Parietal lobe (tissue), 1 donor: Measurements from ENCODE around the gene CYP26C1. TPM values are rescaled to one million over a fixed set of nuclear protein-coding genes. Genes with fewer than 3 reads are reported as not detected.

Source experiments
- total RNA-seq: library from RNA; depleted of rRNA; stranded (reverse); fragments of >200 nt; gene quantifications from one replicate; pipeline ENCODE4 v1.2.3, GENCODE V29; 2014

CYP26C1 gene, protein sequence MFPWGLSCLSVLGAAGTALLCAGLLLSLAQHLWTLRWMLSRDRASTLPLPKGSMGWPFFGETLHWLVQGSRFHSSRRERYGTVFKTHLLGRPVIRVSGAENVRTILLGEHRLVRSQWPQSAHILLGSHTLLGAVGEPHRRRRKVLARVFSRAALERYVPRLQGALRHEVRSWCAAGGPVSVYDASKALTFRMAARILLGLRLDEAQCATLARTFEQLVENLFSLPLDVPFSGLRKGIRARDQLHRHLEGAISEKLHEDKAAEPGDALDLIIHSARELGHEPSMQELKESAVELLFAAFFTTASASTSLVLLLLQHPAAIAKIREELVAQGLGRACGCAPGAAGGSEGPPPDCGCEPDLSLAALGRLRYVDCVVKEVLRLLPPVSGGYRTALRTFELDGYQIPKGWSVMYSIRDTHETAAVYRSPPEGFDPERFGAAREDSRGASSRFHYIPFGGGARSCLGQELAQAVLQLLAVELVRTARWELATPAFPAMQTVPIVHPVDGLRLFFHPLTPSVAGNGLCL
- total RNA-seq, result 0.63 TPM

GRCh38 chr10:93059975-93060886, at the start of gene CYP26C1:
Gene CYP26C1 (plus strand): TSS chr10:93060798. CDS start chr10:93061264, 466 bp downstream.

DNA sequence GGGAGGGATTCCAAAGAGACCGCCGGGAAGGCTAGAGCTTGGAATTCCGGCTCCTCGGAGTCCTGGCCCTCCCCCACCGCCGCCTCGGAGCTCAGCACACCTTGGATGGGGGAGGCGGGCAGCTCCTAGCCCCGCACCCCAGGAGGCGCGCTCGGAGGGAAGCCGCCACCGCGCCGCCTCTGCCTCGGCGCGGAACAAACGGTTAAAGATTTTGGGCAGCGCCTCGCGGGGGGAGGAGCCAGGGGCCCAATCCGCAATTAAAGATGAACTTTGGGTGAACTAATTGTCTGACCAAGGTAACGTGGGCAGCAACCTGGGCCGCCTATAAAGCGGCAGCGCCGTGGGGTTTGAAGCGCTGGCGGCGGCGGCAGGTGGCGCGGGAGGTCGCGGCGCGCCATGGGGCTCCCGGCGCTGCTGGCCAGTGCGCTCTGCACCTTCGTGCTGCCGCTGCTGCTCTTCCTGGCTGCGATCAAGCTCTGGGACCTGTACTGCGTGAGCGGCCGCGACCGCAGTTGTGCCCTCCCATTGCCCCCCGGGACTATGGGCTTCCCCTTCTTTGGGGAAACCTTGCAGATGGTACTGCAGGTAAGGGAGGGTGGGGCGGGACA, 13.0 kb downstream of the CYP26C1 start, which contains the start of gene CYP26A1:
TSS of gene CYP26A1 (plus strand) at position 355 of the 608 bp plus-strand sequence. CDS start at position 397, 42 bp downstream.

Other genes starting within 250 kb of the CYP26C1 start
- gene EXOC6, start 212.3 kb upstream of the CYP26C1 start, total RNA-seq, result 76.1 TPM
- gene CYP26A1, start 13.1 kb downstream of the CYP26C1 start, total RNA-seq, result 11.6 TPM